HepG2 (cell line): ENCODE data around the gene NAA38. TPM values are rescaled to one million over a fixed set of nuclear protein-coding genes. Genes with fewer than 3 reads are reported as not detected.

Experiments used
- HOXA9 ChIP-seq: sonication (generic); formaldehyde crosslinking; IDR thresholded peaks from 2 replicates; pipeline ENCODE4 v1.8.1; 2022; ENCODE audit warnings: missing genetic modification reagents, mild to moderate bottlenecking, moderate library complexity, borderline replicate concordance
- PCBP1 ChIP-seq: fragments of 200-400 bp; formaldehyde crosslinking; IDR thresholded peaks from 2 replicates; pipeline ENCODE4 v1.6.1; 2017; ENCODE audit warnings: mild to moderate bottlenecking, low read depth, low read length, borderline replicate concordance
- TAF1 ChIP-seq: sonication (generic); formaldehyde crosslinking; IDR thresholded peaks from 2 replicates; pipeline ENCODE4 v1.4.0; 2020; ENCODE audit warnings: missing genetic modification reagents
- YEATS4 ChIP-seq: sonication (generic); formaldehyde crosslinking; IDR thresholded peaks from 2 replicates; pipeline ENCODE4 v1.4.0; 2020; ENCODE audit warnings: missing genetic modification reagents, borderline replicate concordance
- ZNF225 ChIP-seq: sonication (generic); formaldehyde crosslinking; IDR thresholded peaks from 2 replicates; pipeline ENCODE4 v1.4.0; 2020; ENCODE audit warnings: mild to moderate bottlenecking, missing genetic modification reagents
- ZNF407 ChIP-seq: sonication (generic); formaldehyde crosslinking; IDR thresholded peaks from one replicate; pipeline ENCODE4 v1.5.1; 2020; ENCODE audit warnings: mild to moderate bottlenecking, missing genetic modification reagents; ENCODE audit errors: not compliant biosample characterization
- ZNF883 ChIP-seq: sonication (generic); formaldehyde crosslinking; IDR thresholded peaks from 2 replicates; pipeline ENCODE4 v1.5.1; 2020; ENCODE audit warnings: mild to moderate bottlenecking, missing genetic modification reagents; ENCODE audit errors: not compliant biosample characterization
- polyA plus RNA-seq, 8 experiments: library from polyadenylated mRNA; depleted of rRNA in 3 of 8; stranded (reverse) in 7 of 8; unstranded in 1 of 8; fragments of >200 nt; fragmentation: Illumina TruSeq in 4 of 8; extraction: Trizol in 4 of 8; gene quantifications; 2 replicates each; pipeline versions ENCODE4 v1.2.1 to v1.2.3, GENCODE V29; 2011 to 2016; ENCODE audit warnings: low read depth in 4 of 8, missing spikeins in 1 of 8, mixed read lengths in 1 of 8; ENCODE audit not compliant: insufficient read depth in 1 of 8
- total RNA-seq, 5 experiments: library from RNA; depleted of rRNA; stranded (reverse); fragments of >200 nt; fragmentation: Illumina TruSeq; extraction: Trizol; gene quantifications; 2 replicates each; pipeline ENCODE4 v1.2.3, GENCODE V29; 2016; ENCODE audit warnings: low read depth in 1 of 5
- TF ChIP-seq, protein P1 (sequence below): IDR thresholded peaks from 2 replicates; pipeline ENCODE4 v1.6.1; 2016
- TF ChIP-seq, protein P2 (sequence below), 2 experiments: sonication (generic) in 1 of 2; formaldehyde crosslinking in 1 of 2; IDR thresholded peaks; 2 replicates each; pipeline versions ENCODE4 v1.5.1 to v1.6.1; 2011 to 2020; ENCODE audit warnings: borderline replicate concordance in 1 of 2, low read depth in 1 of 2, low read length in 1 of 2, mild to moderate bottlenecking in 1 of 2, missing genetic modification reagents in 1 of 2, moderate library complexity in 1 of 2

Gene NAA38
- total and polyA plus RNA-seq, 2 of the 13 experiments (the other 11 are each of a cell fraction or from before 2014, with no cell fraction given) = 46.9 to 91.6 TPM

DNA sequence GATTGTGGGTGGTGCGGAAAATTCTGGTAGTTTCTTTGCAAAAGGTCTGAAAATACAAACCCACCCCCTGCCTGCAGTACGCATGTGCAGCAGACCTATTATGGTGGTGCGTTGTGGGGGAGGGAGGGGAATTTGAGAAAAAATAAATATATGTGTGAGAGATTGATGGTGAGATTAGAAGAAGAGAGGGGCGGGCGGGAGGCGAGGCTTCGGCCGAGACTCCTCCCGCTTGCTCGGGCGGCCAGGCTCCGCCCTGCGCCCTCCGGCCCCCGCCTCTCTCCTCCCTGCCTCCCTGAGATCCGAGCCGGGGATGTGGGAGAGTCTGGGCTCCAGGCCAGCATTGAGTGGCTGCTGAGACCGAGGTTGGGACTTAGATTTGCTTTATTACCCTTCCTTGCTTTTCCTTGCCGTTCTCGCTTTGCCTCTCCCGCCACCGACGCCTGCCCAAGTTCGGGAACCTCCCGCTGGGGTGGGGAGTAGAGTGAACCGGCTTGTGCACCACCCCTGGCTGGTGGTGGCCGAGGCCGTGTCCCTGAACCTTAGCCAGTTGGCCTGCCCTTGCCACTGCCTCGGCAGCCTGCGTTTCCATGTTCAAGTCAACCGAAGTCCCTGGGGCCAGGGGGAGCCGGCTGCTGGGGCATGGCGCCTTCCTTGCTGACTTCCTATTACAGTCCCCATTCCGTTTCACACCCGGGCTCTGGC, 30.3 kb upstream of the NAA38 start (continued):
- TF ChIP-seq ZNF407 (CRISPR knock-in tag) (no peak), PCBP1 (no peak), TAF1 (peak; percentile 64), ZNF883 (no peak), ZNF225 (CRISPR knock-in tag) (0 out of 2 replicates have a peak, but pooled peaks have one; percentile 62), HOXA9 (CRISPR knock-in tag) (no peak), YEATS4 (CRISPR knock-in tag) (no peak)
- TF ChIP-seq, protein P1, sequence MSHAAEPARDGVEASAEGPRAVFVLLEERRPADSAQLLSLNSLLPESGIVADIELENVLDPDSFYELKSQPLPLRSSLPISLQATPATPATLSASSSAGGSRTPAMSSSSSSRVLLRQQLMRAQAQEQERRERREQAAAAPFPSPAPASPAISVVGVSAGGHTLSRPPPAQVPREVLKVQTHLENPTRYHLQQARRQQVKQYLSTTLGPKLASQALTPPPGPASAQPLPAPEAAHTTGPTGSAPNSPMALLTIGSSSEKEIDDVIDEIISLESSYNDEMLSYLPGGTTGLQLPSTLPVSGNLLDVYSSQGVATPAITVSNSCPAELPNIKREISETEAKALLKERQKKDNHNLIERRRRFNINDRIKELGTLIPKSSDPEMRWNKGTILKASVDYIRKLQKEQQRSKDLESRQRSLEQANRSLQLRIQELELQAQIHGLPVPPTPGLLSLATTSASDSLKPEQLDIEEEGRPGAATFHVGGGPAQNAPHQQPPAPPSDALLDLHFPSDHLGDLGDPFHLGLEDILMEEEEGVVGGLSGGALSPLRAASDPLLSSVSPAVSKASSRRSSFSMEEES = no peak
- TF ChIP-seq, protein P2, sequence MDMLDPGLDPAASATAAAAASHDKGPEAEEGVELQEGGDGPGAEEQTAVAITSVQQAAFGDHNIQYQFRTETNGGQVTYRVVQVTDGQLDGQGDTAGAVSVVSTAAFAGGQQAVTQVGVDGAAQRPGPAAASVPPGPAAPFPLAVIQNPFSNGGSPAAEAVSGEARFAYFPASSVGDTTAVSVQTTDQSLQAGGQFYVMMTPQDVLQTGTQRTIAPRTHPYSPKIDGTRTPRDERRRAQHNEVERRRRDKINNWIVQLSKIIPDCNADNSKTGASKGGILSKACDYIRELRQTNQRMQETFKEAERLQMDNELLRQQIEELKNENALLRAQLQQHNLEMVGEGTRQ (IDR thresholded peaks at IDR 0.05; ENCODE audit: low read depth, low read length) = no peak
- TF ChIP-seq, protein P2 (CRISPR knock-in tag; IDR thresholded peaks at IDR 0.05; ENCODE audit: borderline replicate concordance) = no peak
